Measurements from ENCODE around the gene LUC7L3. TPM values are rescaled to one million over a fixed set of nuclear protein-coding genes. Genes with fewer than 3 reads are reported as not detected.

Gene LUC7L3
- total and polyA plus RNA-seq, 2 of the 13 experiments (the other 11 are each of a cell fraction or from before 2014, with no cell fraction given), result 108 to 120 TPM

- TF ChIP-seq ATAD3A (CRISPR knock-in tag; IDR thresholded peaks at IDR 0.05) (no peak; the same call in 1 of the 2 replicates), REPIN1 (CRISPR knock-in tag; IDR thresholded peaks at IDR 0.05; ENCODE audit: borderline replicate concordance, low read depth) (peak; percentile 87), IKZF4 (CRISPR knock-in tag; IDR thresholded peaks at IDR 0.05; ENCODE audit: borderline replicate concordance, low read depth, not compliant biosample characterization) (peak; percentile 87), ZNF274 (CRISPR knock-in tag; IDR thresholded peaks at IDR 0.05) (peak; percentile 95), TFDP1 (CRISPR knock-in tag; IDR thresholded peaks at IDR 0.05; ENCODE audit: borderline replicate concordance) (peak; percentile 62; the same call in 1 of the 2 replicates), ZNF678 (CRISPR knock-in tag; IDR thresholded peaks at IDR 0.05) (no peak), CBX2 (IDR thresholded peaks at IDR 0.05; ENCODE audit: low read depth, low read length) (no peak), CBX2 (CRISPR knock-in tag; IDR thresholded peaks at IDR 0.05; ENCODE audit: low read depth) (no peak), NR3C1 (CRISPR knock-in tag; IDR thresholded peaks at IDR 0.05) (0 out of 2 replicates have a peak, but pooled peaks have one; percentile 78), MAFG (CRISPR knock-in tag; IDR thresholded peaks at IDR 0.05) (no peak), SMAD3 (CRISPR knock-in tag; IDR thresholded peaks at IDR 0.05) (peak; percentile 79), ZNF224 (CRISPR knock-in tag; IDR thresholded peaks at IDR 0.05) (peak; percentile 87; the same call in 1 of the 2 replicates)
- TF ChIP-seq, protein P1, sequence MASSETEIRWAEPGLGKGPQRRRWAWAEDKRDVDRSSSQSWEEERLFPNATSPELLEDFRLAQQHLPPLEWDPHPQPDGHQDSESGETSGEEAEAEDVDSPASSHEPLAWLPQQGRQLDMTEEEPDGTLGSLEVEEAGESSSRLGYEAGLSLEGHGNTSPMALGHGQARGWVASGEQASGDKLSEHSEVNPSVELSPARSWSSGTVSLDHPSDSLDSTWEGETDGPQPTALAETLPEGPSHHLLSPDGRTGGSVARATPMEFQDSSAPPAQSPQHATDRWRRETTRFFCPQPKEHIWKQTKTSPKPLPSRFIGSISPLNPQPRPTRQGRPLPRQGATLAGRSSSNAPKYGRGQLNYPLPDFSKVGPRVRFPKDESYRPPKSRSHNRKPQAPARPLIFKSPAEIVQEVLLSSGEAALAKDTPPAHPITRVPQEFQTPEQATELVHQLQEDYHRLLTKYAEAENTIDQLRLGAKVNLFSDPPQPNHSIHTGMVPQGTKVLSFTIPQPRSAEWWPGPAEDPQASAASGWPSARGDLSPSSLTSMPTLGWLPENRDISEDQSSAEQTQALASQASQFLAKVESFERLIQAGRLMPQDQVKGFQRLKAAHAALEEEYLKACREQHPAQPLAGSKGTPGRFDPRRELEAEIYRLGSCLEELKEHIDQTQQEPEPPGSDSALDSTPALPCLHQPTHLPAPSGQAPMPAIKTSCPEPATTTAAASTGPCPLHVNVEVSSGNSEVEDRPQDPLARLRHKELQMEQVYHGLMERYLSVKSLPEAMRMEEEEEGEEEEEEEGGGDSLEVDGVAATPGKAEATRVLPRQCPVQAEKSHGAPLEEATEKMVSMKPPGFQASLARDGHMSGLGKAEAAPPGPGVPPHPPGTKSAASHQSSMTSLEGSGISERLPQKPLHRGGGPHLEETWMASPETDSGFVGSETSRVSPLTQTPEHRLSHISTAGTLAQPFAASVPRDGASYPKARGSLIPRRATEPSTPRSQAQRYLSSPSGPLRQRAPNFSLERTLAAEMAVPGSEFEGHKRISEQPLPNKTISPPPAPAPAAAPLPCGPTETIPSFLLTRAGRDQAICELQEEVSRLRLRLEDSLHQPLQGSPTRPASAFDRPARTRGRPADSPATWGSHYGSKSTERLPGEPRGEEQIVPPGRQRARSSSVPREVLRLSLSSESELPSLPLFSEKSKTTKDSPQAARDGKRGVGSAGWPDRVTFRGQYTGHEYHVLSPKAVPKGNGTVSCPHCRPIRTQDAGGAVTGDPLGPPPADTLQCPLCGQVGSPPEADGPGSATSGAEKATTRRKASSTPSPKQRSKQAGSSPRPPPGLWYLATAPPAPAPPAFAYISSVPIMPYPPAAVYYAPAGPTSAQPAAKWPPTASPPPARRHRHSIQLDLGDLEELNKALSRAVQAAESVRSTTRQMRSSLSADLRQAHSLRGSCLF (CRISPR knock-in tag; IDR thresholded peaks at IDR 0.05; ENCODE audit: borderline replicate concordance), result peak; percentile 25; the same call in 1 of the 2 replicates
- TF ChIP-seq, protein P2, sequence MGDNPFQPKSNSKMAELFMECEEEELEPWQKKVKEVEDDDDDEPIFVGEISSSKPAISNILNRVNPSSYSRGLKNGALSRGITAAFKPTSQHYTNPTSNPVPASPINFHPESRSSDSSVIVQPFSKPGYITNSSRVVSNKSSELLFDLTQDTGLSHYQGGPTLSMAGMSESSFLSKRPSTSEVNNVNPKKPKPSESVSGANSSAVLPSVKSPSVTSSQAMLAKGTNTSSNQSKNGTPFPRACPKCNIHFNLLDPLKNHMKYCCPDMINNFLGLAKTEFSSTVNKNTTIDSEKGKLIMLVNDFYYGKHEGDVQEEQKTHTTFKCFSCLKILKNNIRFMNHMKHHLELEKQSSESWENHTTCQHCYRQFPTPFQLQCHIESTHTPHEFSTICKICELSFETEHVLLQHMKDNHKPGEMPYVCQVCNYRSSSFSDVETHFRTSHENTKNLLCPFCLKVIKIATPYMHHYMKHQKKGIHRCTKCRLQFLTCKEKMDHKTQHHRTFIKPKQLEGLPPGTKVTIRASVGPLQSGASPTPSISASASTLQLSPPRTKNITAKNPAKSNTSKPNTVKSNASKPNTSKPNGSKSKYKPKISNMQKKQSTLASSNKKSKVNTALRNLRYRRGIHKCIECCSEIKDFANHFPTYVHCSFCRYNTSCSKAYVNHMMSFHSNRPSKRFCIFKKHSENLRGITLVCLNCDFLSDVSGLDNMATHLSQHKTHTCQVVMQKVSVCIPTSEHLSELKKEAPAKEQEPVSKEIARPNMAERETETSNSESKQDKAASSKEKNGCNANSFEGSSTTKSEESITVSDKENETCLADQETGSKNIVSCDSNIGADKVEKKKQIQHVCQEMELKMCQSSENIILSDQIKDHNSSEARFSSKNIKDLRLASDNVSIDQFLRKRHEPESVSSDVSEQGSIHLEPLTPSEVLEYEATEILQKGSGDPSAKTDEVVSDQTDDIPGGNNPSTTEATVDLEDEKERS (CRISPR knock-in tag; IDR thresholded peaks at IDR 0.05), result 0 out of 2 replicates have a peak, but pooled peaks have one; percentile 33
- TF ChIP-seq, protein P3, sequence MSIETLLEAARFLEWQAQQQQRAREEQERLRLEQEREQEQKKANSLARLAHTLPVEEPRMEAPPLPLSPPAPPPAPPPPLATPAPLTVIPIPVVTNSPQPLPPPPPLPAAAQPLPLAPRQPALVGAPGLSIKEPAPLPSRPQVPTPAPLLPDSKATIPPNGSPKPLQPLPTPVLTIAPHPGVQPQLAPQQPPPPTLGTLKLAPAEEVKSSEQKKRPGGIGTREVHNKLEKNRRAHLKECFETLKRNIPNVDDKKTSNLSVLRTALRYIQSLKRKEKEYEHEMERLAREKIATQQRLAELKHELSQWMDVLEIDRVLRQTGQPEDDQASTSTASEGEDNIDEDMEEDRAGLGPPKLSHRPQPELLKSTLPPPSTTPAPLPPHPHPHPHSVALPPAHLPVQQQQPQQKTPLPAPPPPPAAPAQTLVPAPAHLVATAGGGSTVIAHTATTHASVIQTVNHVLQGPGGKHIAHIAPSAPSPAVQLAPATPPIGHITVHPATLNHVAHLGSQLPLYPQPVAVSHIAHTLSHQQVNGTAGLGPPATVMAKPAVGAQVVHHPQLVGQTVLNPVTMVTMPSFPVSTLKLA (IDR thresholded peaks at IDR 0.05), result no peak; the same call in none of the 2 replicates
Measured at GRCh38 chr17:50719144-50719923, at the start of gene LUC7L3 (continued).
